ENCODE results near the gene ADCY2.
A peak's percentile ranks its signal among the peaks of the same experiment; 100 is the strongest.

ADCY2 gene

DNA sequence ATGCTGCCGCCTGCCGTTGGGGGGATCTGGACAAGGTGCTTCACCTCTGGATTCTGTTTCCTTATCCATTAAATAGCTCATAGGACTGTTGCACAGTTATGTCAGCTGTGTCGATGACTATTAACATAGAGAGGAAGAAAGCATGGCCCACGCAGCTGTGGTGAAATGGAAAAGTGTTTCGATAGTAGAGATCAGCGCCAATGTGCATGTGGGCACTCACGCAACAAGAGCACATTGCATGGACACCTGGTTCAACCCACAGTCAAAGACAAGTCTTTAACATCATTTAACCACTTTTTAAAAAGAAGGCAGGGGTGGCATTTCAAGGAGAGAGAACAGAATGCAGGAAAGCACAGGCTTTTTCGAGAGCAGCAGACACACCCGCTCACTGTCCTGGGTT, 107.6 kb downstream of the ADCY2 start:
- DNase-seq, result no peak

DNA sequence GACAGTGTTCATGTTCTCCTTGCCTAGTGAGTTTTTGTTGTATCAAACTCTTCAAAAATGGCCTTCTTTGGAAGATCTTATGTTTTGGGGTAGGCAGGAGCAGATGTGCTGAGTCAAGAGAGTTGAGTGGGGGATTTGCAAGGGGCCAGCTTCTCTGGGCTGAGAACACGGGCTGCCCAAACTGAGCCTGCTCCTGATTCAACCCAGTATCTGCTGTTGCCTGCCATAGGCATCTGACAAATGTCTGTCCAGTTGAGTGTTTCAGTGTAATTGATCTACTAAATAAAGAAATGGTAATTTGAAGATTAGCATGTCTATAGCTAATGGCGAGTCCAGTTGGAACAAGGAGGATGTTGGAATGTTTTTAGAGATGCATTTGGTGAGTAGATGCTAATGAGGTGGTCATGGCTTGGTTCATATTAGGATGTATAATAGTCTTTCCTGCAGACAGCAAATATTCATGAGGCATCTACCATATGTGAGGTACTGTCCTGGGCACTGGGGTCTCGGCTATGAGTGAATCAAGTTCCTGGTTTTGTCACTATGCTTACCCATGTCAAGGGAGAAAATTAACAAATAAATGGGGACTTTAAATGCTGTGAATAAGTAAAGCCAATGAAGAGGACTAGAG, 119.5 kb downstream of the ADCY2 start:
- no peak for DNase-seq

DNA sequence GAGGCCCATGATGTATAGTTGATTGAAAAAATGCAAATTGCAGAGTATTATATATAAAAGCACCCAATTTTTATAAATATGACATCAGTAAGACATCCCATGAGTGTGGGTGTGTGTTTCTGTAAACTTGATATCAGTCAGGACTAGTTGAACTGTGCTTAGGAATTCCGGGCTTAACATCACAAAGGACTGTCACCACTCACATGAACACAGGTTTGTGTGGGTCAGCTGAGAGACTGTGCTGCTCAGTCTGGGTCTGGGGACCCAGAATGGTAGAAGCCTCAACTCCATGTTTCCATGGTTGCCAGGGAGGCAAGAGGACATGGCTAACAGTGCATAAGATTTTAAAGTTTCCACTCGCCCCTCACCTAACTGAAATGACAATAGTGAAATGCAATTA, 120.3 kb downstream of the ADCY2 start:
- DNase-seq, result no peak

DNA sequence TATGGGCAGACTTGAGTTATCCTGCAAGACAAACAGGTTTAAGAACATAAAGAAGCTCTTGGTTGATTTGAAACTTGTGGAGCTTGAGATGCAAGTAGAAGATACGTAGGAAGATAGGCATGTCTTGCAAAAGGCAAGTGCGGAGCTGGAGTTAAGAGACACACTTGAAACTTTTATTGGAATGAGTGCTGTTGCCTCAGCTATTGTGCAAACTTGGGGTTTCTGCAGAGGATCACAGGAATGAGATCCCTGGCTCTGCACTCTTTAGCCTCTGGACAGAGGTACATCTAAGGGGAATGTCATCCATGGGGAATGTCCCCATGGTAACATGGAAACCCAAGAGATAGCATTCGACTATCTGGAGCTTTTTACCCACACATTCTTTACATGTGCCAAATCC, 121.1 kb downstream of the ADCY2 start:
- DNase-seq, result no peak

DNA sequence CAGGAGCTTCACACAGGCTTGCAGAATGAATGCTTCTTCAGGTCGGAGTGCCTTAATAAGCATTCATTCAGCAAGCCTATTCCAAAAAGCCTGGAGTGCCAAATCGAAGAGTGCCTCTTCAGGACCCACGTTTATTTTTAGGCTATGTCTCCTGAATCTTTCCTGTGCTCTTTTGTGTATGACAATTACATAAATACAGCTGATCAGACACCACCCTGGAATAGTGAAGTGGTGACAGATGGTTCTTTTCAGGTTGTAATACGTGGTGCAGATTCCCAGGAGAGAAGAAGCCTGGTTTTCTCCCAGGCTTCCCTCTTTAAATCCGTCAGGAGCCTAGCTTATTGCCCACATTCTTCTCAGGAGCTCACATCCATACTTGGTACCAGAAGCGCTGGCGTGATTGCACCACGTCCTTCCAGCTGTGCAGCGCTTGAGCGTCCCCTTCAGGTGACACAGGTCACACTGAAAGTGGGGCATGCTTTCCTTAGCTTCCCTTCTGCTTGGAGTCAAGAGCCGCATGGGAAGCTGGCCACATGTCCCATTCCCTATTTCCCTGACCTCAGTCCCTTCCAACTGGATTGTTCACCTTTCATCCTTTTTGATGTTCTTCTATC, 123.1 kb downstream of the ADCY2 start:
- DNase-seq, result no peak

DNA sequence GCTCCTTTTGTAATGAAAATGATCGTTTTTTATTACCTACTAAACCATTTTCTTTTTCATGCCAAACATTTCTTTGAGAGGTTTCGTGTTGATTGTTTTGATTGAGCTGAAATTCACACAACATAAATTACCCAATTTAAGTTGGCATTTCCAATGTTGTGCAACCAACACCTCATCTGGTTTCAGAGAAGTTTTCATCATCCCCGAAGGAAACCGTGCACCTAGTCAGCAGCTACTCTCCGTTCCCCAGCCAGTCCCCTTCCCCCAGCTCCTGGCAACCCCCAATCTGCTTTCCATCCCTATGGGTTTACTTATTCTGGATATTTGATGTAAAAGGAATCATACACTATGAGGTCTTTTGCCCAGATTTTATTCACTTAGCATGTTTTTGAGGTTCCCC, 123.6 kb downstream of the ADCY2 start:
- DNase-seq, result no peak

DNA sequence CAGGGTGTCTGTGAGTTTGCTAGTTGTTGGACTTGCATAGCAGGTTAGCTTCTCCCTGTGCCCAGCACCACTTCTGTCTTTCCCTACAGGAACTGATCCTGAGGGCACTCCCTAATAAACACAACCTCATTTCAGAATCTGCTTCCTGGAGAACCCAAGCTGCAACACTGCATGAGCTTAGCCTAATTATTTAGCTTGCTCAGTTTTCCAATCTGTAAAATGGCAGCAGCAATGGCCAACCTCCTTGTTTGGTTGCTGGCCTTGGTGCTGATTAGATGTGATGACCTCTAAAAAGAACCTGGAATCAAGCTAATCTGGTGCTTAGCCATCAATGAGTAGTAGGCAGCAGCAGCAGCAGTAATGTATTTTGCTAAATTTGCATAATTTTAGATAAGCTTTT, 133.9 kb downstream of the ADCY2 start:
- DNase-seq, result no peak

DNA sequence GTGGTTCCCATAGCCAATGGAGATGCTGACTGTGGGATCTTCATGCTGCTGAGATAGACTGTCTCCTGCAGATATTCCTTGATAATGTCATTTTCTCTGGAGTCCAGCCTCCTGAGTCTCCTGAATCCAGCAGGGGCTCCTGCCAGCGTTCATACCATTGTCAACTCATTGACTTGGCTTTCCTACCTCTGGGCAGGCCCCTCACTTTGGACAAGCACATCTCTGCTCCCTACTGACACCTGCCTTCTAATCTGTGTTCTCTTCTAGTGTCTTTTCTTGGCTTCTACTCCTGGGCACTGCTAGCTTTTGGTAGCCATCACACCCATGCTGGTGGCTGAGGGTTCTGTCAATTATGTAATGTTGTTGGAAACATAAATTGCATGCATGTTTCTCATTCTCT, 138.0 kb downstream of the ADCY2 start:
- DNase-seq, result no peak

DNA sequence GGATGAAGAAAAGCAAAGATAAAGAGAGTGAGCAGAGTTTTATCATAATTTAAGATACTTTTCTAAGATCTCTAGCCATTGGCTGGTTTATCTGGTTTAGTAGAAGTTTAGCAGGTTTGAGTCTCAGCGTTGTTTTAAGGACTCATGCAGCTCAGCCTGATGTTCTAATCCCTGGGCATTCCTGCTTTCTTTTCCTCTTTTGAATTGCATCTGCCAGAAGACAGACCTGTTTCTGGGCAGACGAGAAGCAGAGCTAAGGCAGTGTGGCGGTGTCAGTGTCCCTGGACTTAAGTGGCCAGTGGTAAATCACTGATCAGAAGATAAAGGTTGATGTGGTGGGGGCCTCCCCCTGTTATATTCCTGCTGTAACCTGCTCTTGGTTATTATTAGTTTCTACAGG, 138.6 kb downstream of the ADCY2 start:
- no peak for DNase-seq

DNA sequence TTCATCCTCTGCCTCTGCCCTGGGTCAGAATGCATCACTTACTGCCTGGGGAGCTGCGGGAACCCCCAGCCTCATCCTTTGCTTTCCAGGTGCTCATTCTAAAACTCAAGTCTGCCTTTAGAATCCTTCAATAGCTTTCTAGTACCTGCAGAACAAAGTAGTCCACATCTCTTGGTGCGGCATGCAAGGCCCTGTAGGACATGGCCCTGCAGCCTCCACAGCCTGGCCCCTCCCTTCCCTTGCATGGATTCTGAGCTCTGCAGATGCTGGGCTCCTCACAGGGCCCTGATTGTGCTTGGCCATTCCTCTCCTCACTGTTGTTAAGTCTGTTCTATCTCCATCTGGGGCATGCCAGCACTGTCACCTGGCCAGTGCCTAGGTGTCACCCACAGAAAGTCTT, 141.6 kb downstream of the ADCY2 start:
- DNase-seq, result no peak

DNA sequence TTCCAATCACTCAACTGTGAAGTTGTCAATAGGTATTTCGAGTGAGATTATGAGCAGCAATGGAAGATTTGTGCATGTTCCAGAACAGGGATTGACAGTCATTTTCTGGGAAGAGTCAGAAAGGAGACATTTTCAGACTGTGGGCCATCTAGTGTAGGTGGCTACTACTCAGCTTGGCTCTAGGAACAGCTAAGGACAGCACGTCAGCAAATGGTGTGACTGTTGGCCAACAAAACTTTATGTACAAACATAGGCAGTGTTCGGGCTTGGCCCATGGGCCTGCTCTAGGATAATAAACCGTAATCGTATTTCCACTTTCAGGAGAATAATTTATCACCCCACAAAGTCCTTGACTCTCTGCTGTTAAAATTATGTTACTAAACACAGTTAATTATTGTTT, 143.6 kb downstream of the ADCY2 start:
- DNase-seq, result no peak

DNA sequence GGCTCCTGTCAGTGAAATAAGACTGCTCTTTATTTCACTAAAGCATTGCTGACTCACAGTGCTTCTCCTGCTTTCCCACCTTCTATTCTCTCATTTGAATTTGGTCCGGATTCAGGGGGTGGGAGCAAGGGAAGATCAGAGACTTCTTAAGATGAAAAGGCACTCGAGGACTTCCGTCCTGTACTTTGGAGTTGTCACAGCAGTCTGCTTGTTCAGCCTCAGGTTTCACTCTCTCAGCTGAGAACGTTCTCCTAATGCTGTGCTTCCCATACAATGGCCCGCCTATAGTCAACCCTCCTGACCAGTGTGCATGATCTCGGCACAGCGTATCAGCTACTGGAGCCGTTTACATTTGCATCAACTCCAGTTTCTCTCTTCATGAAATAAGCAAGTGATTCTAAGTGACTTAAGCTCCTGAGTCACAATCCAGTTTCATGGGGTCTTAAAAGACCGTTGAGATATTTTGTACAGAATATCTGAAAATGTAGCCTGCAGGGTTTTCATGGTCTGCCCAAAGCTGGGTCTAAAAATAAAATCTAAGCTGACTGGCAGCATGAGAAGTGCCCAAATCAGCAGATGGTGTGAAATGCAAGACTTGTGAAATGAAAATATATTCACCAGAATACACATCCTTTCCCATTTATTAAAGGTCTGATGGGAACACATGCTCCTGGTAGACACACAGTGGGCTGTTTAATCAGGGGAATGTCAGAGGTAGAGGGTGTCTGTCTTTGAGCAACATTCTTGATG, 145.0 kb downstream of the ADCY2 start:
- DNase-seq, result no peak

DNA sequence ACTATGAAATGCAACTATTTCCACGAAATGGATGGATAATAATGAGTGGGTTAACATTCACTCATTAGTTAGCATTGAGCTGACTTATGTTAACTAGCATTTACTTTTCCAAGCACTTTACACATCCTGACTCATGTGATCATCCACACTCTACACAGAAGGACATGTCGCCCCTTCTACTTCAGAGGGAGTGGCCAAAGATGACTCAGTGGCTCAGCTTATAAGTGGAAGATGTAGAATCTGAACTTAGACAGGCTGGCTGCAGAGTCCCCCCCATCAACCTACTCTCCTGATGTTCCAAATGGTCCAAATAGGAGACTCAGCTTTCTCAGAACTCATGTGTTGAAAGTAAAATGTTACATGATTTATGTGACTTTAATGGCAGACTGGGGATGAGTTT, 146.0 kb downstream of the ADCY2 start:
- DNase-seq, result no peak

DNA sequence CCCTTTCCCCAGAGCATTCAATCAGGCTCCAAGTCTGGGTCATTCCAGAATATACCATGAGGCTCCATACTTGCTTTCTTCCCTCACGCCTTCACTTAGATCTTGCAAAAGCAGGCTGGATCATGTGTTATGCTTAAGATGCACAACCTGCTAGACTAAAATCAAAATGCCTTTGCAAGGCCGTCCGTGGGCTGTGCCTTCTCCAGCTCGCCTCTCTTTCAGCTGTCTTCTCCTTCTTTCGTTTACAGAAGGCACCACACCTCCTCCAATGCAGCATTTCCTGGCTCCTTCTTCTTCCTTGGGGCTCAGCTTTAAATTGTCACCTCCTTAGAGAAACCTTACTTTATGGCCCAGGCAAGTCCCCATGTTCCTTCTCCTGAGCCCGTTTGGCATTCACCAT, 150.6 kb downstream of the ADCY2 start:
- DNase-seq, result no peak

DNA sequence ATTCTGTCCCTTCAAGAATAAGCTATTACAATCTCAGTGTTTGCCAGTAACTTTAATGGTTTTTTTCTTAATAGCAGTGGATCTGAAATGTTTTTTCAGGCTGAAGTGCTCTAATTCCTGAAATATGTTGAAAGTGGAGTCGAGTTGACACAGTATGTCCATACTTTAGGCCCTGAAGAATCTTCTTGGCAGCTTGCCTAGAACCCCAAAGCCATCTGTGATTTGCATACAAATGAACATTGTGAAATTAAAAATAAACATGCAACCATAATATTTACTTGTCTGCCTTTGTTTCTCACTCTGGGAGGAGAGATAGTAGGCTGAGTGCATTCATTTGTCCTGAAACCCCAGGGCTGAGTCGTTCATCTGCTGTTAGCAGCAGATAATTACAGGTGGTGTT, 152.7 kb downstream of the ADCY2 start:
- no peak for DNase-seq

DNA sequence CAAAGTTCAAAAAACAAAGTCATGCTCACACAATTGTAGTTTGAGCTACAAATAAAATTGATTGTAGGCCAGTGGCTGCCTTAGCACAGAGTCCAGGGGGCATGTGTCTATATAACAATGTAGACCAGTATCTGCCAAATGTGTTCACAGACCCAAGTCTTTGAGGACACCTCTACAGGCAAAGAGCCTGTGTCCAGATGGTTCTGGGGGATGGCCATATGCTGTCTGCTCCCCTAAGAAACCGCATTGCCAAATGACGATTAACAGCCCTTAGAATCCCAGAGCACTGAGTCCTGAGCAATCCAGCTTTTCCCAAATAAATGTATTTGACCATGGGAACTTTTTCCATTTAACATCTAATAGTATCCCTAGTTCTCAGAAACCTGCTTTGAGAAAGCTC, 169.6 kb downstream of the ADCY2 start:
- no peak for DNase-seq

DNA sequence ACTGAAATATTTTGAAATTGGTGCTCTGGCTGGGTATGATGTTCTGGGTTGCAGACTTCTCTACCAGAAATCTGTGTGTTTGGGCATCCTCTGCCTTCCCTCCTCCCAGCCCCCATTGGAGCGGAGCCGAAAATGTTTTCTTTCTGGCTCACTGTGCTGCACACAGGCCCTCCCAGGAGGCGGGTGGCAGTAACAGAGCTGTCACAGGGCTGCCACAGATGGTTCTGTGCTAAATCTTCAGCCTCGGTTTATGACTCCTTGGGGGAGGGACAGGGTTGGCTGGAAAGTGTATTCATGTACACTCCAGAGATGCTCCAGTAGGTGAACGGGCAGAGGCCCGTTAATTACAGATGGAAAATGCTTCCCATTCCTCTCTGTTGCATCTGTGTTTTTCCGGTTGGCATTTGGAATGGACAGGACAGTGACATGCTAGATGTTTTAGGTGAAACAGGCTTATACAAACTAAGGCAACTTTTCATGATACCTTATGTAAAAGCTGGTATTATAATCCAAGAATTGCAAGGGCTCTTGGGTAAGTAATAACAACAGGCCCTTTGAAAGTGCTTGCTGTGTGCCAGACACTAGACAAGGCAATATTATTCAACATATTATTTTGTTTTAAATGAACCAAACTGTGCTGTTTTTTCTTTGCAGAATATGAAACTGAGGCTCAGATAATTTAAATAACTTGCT, 180.2 kb downstream of the ADCY2 start:
- DNase-seq, result peak in 43 of 51 donors; percentile 1 to 61 (median 32)

DNA sequence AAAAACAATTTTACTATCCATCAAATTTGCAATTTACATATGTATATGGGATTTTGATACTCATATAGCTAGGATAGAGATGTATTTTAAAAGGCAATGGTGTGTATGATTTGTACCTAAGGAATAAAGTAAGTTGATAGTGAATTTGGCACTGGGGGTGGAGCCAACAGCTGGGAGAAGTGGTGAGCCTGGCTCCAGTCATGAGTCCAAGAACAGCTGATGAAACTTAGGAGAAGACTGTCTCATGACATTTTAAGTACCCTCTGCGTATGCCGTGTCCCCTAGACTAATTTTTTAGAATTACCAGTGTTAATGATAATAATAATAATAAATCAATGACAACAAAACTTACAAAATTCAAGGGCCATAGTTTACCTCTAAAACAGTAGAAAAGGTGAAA, 181.4 kb downstream of the ADCY2 start:
- no peak for DNase-seq

DNA sequence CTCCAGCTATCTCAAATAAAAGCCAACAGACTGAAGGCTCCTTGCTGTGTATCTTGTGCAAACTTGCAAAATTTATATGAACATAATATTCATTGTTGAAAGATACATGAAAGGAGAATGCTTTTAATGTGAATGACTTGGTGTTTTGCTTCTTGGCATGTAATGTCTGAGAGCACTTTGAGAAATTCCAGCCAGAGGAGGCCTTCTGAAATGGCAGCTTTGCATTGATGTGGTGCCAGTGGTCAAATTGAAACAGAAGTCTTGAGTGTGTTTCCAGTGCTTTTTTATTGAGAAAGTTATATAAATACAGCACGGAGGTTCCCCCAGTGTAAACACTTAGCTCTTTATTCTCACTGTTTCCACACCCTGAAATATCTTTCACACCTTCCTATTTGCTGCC, 182.1 kb downstream of the ADCY2 start:
- peak in 1 of 51 donors; percentile 5 for DNase-seq

DNA sequence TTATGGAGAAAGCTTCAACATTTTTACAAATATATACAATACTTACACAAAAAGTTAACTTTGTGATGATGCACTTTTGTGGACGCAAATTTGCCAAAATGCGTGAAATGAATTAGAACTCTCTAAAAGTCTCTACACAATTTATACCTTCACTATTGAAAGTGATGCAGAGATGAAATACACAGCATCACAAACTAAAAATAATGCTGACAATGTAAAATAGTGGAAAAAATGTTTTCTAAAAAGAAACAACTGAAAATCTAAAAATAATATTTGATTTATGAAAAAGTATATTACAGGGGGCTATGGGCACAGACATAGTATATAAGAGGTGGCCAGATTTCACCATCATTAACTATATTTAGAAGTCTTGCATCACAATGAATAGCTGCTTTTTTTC, 188.8 kb downstream of the ADCY2 start:
- DNase-seq, result no peak

DNA sequence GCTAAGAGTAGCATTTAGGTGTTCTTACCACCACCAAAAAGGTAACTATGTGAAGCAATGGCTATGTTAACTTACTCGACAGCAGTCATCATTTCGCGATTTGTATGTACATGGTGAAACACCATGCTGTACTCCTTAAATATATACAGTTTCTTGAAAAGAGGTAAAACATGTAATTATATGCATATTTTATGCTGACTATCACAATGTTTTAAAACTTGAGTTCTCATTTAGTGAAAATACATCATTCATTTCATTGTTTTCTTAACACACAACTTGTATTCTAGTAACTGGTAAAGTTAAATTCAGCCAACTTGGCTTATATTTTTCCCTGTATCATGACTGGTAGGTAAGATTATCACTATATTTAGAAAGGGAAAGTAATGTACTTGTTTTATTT, 189.9 kb downstream of the ADCY2 start:
- no peak for DNase-seq

DNA sequence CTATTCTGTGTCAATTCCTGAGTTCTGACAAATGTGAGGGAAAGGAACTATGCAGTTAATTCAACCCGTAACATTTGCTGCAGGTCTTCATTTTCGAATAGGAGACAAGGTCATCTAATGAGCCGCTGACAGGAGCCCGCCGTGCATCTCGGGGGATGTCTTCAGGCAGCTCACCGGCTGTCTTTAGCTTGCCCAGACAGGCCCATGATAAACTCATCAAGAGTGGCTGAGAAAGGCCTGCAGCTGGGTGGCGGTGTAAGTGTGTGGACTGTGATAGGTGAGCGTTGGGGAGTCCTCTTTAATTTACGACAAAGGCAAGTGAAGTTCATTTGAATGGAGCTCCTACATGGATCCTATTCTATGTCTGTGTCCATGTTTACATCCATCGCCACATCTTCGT, 190.5 kb downstream of the ADCY2 start:
- no peak for DNase-seq

DNA sequence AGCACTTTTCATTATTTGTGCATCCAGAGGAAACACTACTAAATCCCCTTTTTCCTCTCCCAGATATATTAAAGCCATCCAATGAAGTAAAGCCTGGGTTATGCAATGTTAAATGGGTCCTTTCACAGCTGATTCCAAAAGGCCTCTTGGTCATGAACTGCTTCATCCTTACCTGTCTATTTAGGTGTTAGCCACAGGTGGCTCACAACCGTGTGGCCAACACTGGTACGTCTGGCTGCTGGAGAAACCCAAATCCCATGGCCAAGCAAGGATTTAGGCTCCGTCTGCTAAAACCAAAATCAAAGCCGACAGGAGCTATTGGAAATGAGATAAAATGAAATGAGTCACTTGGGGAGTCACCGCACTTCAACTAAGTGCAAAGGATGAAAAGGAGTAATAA, 193.9 kb downstream of the ADCY2 start:
- DNase-seq, result no peak
